CD14-positive monocyte (primary cell): ENCODE data around the gene C17orf67. TPM values are rescaled to one million over a fixed set of nuclear protein-coding genes. Genes with fewer than 3 reads are reported as not detected.
A peak's percentile ranks its signal among the peaks of the same experiment; 100 is the strongest.

Source experiments
- DNase-seq, 3 donors: peaks; one replicate each; pipeline ENCODE4 v3.0.0-alpha.2; 2011 to 2022
- H2AFZ ChIP-seq: 2 replicates; pipeline ENCODE4 v1.6.0; 2012; ENCODE audit warnings: mild to moderate bottlenecking, low read depth, low read length, inconsistent platforms; ENCODE audit not compliant: insufficient read depth, poor library complexity, severe bottlenecking
- H3K27ac ChIP-seq, 2 donors: 1 replicate in 1 of 2; 2 replicates in 1 of 2; pipeline ENCODE4 v1.5.1; 2012 to 2013; ENCODE audit warnings: low read length in 2 of 2, control low read depth in 1 of 2, inconsistent platforms in 1 of 2, low read depth in 1 of 2, mild to moderate bottlenecking in 1 of 2
- H3K27me3 ChIP-seq, 2 donors: one replicate each; pipeline versions ENCODE4 v1.6.0 to v1.6.1; 2011 to 2013; ENCODE audit warnings: low read length in 2 of 2; ENCODE audit not compliant: control insufficient read depth in 2 of 2, insufficient read depth in 2 of 2
- H3K36me3 ChIP-seq, 2 donors: replicated peaks in 1 of 2; 1 replicate in 1 of 2; 2 replicates in 1 of 2; pipeline versions ENCODE4 v1.5.1 to v1.6.1; 2012 to 2013; ENCODE audit warnings: low read length in 2 of 2, control low read depth in 1 of 2, inconsistent platforms in 1 of 2, mild to moderate bottlenecking in 1 of 2; ENCODE audit not compliant: insufficient read depth in 2 of 2, control insufficient read depth in 1 of 2
- H3K4me1 ChIP-seq, 2 donors: 1 replicate in 1 of 2; 2 replicates in 1 of 2; pipeline versions ENCODE4 v1.5.1 to v1.6.1; 2012 to 2013; ENCODE audit warnings: low read length in 2 of 2, control low read depth in 1 of 2, inconsistent platforms in 1 of 2, mild to moderate bottlenecking in 1 of 2, moderate library complexity in 1 of 2; ENCODE audit not compliant: insufficient read depth in 2 of 2, control insufficient read depth in 1 of 2
- H3K4me2 ChIP-seq: replicated peaks from 2 replicates; pipeline ENCODE3; 2012; ENCODE audit warnings: low read length, moderate library complexity, mild to moderate bottlenecking; ENCODE audit not compliant: poor library complexity, severe bottlenecking; ENCODE audit errors: extremely low read depth
- H3K4me3 ChIP-seq, 3 experiments: fragments of 200-600 bp in 1 of 3; sonication (generic) in 1 of 3; replicated peaks in 1 of 3; 1 replicate in 2 of 3; 2 replicates in 1 of 3; pipeline ENCODE4 v1.5.1; 2011 to 2013; ENCODE audit warnings: low read length in 3 of 3, mild to moderate bottlenecking in 3 of 3, control low read depth in 2 of 3, low read depth in 2 of 3, inconsistent platforms in 1 of 3, moderate library complexity in 1 of 3
- H3K79me2 ChIP-seq: 2 replicates; pipeline ENCODE4 v1.6.0; 2012; ENCODE audit warnings: mild to moderate bottlenecking, control low read depth, inconsistent platforms, low read length, moderate library complexity; ENCODE audit not compliant: insufficient read depth
- H3K9ac ChIP-seq: 2 replicates; pipeline ENCODE4 v1.6.0; 2017; ENCODE audit warnings: low read length, mild to moderate bottlenecking; ENCODE audit not compliant: insufficient read depth, poor library complexity, severe bottlenecking
- H3K9me3 ChIP-seq, 2 donors: replicated peaks in 1 of 2; 1 replicate in 1 of 2; 2 replicates in 1 of 2; pipeline versions ENCODE4 v1.5.1 to v1.6.1; 2012 to 2013; ENCODE audit warnings: low read length in 2 of 2, control low read depth in 1 of 2; ENCODE audit not compliant: control insufficient read depth in 1 of 2, insufficient read depth in 1 of 2
- H4K20me1 ChIP-seq: 2 replicates; pipeline ENCODE4 v1.6.0; 2012; ENCODE audit warnings: mild to moderate bottlenecking, low read length, control low read depth, moderate library complexity; ENCODE audit not compliant: insufficient read depth
- H3K27ac Mint-ChIP-seq, 7 donors: one replicate each; pipeline ENCODE4 v1.8.0; 2020; ENCODE audit warnings: mild to moderate bottlenecking in 7 of 7, mixed read lengths in 7 of 7, moderate library complexity in 6 of 7, inconsistent platforms in 2 of 7
- H3K27me3 Mint-ChIP-seq, 3 donors: one replicate each; pipeline ENCODE4 v1.8.0; 2021 to 2022; ENCODE audit warnings: low read depth in 3 of 3, mild to moderate bottlenecking in 3 of 3, mixed read lengths in 3 of 3, moderate library complexity in 3 of 3, inconsistent platforms in 1 of 3
- H3K36me3 Mint-ChIP-seq, 2 donors: one replicate each; pipeline ENCODE4 v1.8.0; 2020; ENCODE audit warnings: mixed read lengths in 2 of 2, inconsistent platforms in 1 of 2, mild to moderate bottlenecking in 1 of 2
- H3K4me1 Mint-ChIP-seq: one replicate; pipeline ENCODE4 v1.8.0; 2020; ENCODE audit warnings: mild to moderate bottlenecking, mixed read lengths
- H3K4me3 Mint-ChIP-seq, 2 donors: one replicate each; pipeline ENCODE4 v1.8.0; 2020; ENCODE audit warnings: mild to moderate bottlenecking in 2 of 2, mixed read lengths in 2 of 2, moderate library complexity in 1 of 2
- H3K9me3 Mint-ChIP-seq, 7 donors: one replicate each; pipeline ENCODE4 v1.8.0; 2020 to 2022; ENCODE audit warnings: mixed read lengths in 7 of 7, mild to moderate bottlenecking in 6 of 7, moderate library complexity in 6 of 7, inconsistent platforms in 2 of 7
- WGBS: methylation state at CpG from one replicate; pipeline ENCODE4 v1.1.5; 2013; ENCODE audit warnings: missing lambda C conversion rate; ENCODE audit not compliant: insufficient coverage; 5-methylcytosine and 5-hydroxymethylcytosine counted together
- intact Hi-C, 2 donors: fragments of 100-400 bp; cut with micrococcal nuclease; formaldehyde crosslinking; loops; one replicate each; pipeline versions ENCODE4 v1.15.0 to v1.15.1; 2023
- polyA plus RNA-seq, 3 donors: library from polyadenylated mRNA; depleted of rRNA in 1 of 3; unstranded in 2 of 3; stranded (reverse) in 1 of 3; fragments of 300-500 nt in 2 of 3; fragments of >200 nt in 1 of 3; fragmentation: Illumina TruSeq in 2 of 3; gene quantifications; 1 replicate in 2 of 3; 2 replicates in 1 of 3; pipeline ENCODE4 v1.2.3, GENCODE V29; 2012 to 2021
- TF ChIP-seq, protein P1 (sequence below): fragments of 200-600 bp; IDR thresholded peaks from one replicate; pipeline ENCODE4 v1.8.0; 2022; ENCODE audit warnings: antibody characterized with exemption, mild to moderate bottlenecking

C17orf67 gene
- polyA plus RNA-seq, 3 donors, result 0.56 to 0.57 (median 0.56) TPM

DNA sequence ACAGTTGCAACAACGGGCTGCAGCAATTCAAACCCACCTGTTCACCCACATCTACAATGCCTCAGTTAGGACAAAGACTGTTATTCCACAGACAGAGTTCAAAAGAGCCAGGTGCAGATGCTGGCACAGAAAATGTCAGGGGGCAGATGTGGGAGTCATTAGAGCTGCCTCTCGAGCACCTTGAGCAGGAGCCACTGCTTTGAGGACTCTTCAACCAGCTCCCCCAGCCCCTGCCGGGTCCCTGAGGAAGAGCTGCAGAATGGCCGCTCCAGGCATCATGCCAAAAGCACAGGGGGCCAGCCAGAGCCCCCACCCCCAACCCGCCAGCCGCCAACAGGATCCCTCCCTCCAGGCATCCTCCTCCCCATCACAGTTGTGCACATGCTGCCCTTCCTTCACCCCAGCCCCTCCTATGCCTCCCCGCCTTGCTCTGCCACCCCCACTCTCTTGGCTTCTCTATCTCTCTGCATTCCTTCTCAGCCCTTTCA is 20.8 kb downstream of the C17orf67 start:
- peaks cover 10% of the 10 kb centered on the region for H3K4me1 Mint-ChIP-seq
- no peak overlapping the region for H2AFZ ChIP-seq
- DNase-seq, result no peak
- H3K9me3 Mint-ChIP-seq, result no peaks in the 10 kb centered on the region
- H3K79me2 ChIP-seq, result no peaks in the 10 kb centered on the region
- no peaks in the 10 kb centered on the region for H3K36me3 Mint-ChIP-seq
- H3K27ac ChIP-seq, result no peak overlapping the region
- no peaks in the 10 kb centered on the region for H4K20me1 ChIP-seq
- H3K4me1 ChIP-seq, result peaks cover 6 to 7% of the 10 kb centered on the region in 2 donors
- H3K36me3 ChIP-seq, result no peaks in the 10 kb centered on the region
- WGBS, result 59% methylated on average over 6 of the region's 7 CpGs
- H3K4me3 ChIP-seq, result no peak overlapping the region
- H3K27me3 ChIP-seq, result no peaks in the 10 kb centered on the region
- H3K9me3 ChIP-seq, result no peaks in the 10 kb centered on the region
- intact Hi-C loops, result no loop called here
- no peak overlapping the region for H3K27ac Mint-ChIP-seq
- H3K27me3 Mint-ChIP-seq, result peaks cover 0 to 3% (median 0%) of the 10 kb centered on the region in 3 donors
- no peak overlapping the region for H3K4me3 Mint-ChIP-seq
- TF ChIP-seq, protein P1, sequence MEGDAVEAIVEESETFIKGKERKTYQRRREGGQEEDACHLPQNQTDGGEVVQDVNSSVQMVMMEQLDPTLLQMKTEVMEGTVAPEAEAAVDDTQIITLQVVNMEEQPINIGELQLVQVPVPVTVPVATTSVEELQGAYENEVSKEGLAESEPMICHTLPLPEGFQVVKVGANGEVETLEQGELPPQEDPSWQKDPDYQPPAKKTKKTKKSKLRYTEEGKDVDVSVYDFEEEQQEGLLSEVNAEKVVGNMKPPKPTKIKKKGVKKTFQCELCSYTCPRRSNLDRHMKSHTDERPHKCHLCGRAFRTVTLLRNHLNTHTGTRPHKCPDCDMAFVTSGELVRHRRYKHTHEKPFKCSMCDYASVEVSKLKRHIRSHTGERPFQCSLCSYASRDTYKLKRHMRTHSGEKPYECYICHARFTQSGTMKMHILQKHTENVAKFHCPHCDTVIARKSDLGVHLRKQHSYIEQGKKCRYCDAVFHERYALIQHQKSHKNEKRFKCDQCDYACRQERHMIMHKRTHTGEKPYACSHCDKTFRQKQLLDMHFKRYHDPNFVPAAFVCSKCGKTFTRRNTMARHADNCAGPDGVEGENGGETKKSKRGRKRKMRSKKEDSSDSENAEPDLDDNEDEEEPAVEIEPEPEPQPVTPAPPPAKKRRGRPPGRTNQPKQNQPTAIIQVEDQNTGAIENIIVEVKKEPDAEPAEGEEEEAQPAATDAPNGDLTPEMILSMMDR, result no peak
- H3K9ac ChIP-seq, result no peak overlapping the region
- no peak overlapping the region for H3K4me2 ChIP-seq

DNA sequence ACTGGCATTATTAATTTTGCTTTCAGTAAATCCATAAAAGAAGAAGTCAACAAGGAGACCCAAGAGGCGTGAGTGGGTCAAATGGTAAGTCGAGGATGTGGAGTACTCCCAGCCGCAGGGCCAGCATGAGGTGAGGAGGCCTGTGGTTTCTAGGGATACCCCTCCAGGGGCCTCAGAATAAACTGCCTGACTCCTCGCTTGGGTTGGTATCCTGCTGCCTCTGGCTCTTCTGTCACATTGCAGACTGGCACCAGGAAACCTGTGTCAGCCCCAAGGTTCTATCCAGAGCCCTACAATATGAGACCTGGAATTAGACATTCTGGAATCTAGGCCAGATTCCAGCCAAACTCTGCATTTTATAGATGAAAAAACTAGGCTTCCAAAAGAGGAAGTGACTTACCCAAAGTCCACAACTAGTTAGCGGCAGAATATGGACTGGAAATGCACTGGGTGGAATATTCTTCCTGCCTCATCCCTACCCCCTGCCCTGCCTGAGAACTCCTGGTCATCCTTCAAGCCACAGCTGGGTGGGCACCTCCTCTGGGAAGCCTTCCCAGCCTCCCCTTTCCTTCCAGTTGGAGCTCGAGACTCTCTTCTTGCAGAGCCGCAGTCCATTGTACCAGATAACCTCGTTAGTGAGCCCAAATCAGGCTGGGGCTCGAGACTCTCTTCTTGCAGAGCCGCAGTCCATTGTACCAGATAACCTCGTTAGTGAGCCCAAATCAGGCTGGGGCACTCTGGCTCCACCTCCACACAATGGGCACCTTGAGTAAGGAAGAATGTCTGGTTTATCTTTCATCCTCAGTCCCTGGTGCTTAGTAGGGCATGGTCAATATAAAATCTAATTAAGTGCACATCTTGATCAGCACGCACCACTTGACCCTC is 22.6 kb downstream of the C17orf67 start:
- TF ChIP-seq, protein P1, result no peak
- 79% methylated on average over 10 of the region's 12 CpGs for WGBS

More for the DNA sequence above, 22.6 kb downstream of the C17orf67 start:
- Histone ChIP-seq H3K9ac (no peak overlapping the region), H3K9me3 (no peaks in the 10 kb centered on the region), H3K27ac (no peak overlapping the region), H3K4me2 (no peak overlapping the region), H3K36me3 (no peaks in the 10 kb centered on the region), H3K27me3 (no peaks in the 10 kb centered on the region), H2AFZ (no peak overlapping the region), H3K4me3 (no peak overlapping the region), H4K20me1 (no peaks in the 10 kb centered on the region), H3K4me1 (peaks cover 6 to 7% of the 10 kb centered on the region in 2 donors), H3K79me2 (no peaks in the 10 kb centered on the region)
- Mint-ChIP-seq H3K27ac (peak overlapping the region in 1 of 7 donors; percentile 38), H3K4me3 (no peak overlapping the region), H3K27me3 (peaks cover 0 to 3% (median 0%) of the 10 kb centered on the region in 3 donors), H3K9me3 (no peaks in the 10 kb centered on the region), H3K4me1 (peaks cover 10% of the 10 kb centered on the region), H3K36me3 (no peaks in the 10 kb centered on the region)
- DNase-seq, result no peak
- intact Hi-C loops, result no loop called here
